H1 (cell line): ENCODE data around the gene LAMB1. TPM values are rescaled to one million over a fixed set of nuclear protein-coding genes. Genes with fewer than 3 reads are reported as not detected.

Source experiments
- CTBP2 ChIP-seq: IDR thresholded peaks from 2 replicates; pipeline ENCODE4 v1.7.0; 2011; ENCODE audit warnings: borderline replicate concordance, mild to moderate bottlenecking, moderate library complexity, mixed read lengths, low read length; ENCODE audit not compliant: insufficient read depth, insufficient read length
- GABPA ChIP-seq: IDR thresholded peaks from 2 replicates; pipeline ENCODE4 v1.6.1; 2011; ENCODE audit warnings: mild to moderate bottlenecking, low read length, moderate library complexity, borderline replicate concordance; ENCODE audit not compliant: insufficient read depth
- GTF2F1 ChIP-seq: IDR thresholded peaks from 2 replicates; pipeline ENCODE4 v1.6.1; 2012; ENCODE audit warnings: low read depth, low read length, improper control_type of control experiment, borderline replicate concordance
- NANOG ChIP-seq: IDR thresholded peaks from 2 replicates; pipeline ENCODE4 v1.6.1; 2011; ENCODE audit warnings: low read length, low read depth, mild to moderate bottlenecking, inconsistent platforms; ENCODE audit not compliant: insufficient read depth, poor library complexity, severe bottlenecking
- POLR2AphosphoS5 ChIP-seq: IDR thresholded peaks from 2 replicates; pipeline ENCODE4 v1.6.1; 2011; ENCODE audit warnings: low read depth, low read length
- RNF2 ChIP-seq: fragments of 200-900, 300-1000 bp; sonication (generic); IDR thresholded peaks from 2 replicates; pipeline ENCODE4 v1.7.1; 2016; ENCODE audit warnings: borderline replicate concordance, low read depth, mild to moderate bottlenecking, antibody characterized with exemption, low read length; ENCODE audit not compliant: poor library complexity, severe bottlenecking; ENCODE audit errors: missing control alignments
- RXRA ChIP-seq: IDR thresholded peaks from 2 replicates; pipeline ENCODE4 v1.6.1; 2011; ENCODE audit warnings: low read depth, mild to moderate bottlenecking, low read length, moderate library complexity; ENCODE audit not compliant: insufficient read depth
- SAP30 ChIP-seq: fragments of 300-600 bp; sonication (generic); IDR thresholded peaks from 2 replicates; pipeline ENCODE4 v1.7.1; 2012; ENCODE audit warnings: low read length, moderate library complexity, mild to moderate bottlenecking, inconsistent platforms; ENCODE audit not compliant: insufficient read depth, insufficient replicate concordance
- TCF12 ChIP-seq: IDR thresholded peaks from 2 replicates; pipeline ENCODE4 v1.6.1; 2011; ENCODE audit warnings: low read depth, mild to moderate bottlenecking, low read length
- TEAD4 ChIP-seq: IDR thresholded peaks from 2 replicates; pipeline ENCODE4 v1.6.1; 2012; ENCODE audit warnings: low read depth, low read length, inconsistent platforms, mixed read lengths
- USF2 ChIP-seq: IDR thresholded peaks from 2 replicates; pipeline ENCODE4 v1.6.1; 2011; ENCODE audit warnings: low read length, improper control_type of control experiment
- polyA plus RNA-seq, 7 experiments: library from polyadenylated mRNA; depleted of rRNA in 3 of 7; stranded (reverse) in 5 of 7; unstranded in 2 of 7; fragments of >200 nt in 5 of 7; fragments of 200-250 nt in 2 of 7; gene quantifications; 1 replicate in 5 of 7; 2 replicates in 1 of 7; 4 replicates in 1 of 7; pipeline versions ENCODE4 v1.2.1 to v1.2.3, GENCODE V29; 2011 to 2013; ENCODE audit warnings: missing spikeins in 2 of 7, mixed read lengths in 2 of 7
- total RNA-seq: library from RNA; stranded (reverse); fragmentation: NEBNext Ultra II Directional; extraction: Animal tissue kit (Norgen Biotek cat#: 25700); gene quantifications from 2 replicates; pipeline ENCODE4 v1.2.1, GENCODE V29; 2021

The LAMB1 gene
- total and polyA plus RNA-seq, 2 of the 8 experiments (the other 6 are each of a cell fraction or from before 2014, with no cell fraction given) = 31.9 to 38.5 TPM

GRCh38 chr7:107996072-107996882 lies 6.7 kb downstream of the LAMB1 start (continued):
- TF ChIP-seq CTBP2 (no peak), POLR2AphosphoS5 (no peak), GTF2F1 (no peak), TCF12 (no peak), NANOG (no peak), RNF2 (no peak), RXRA (no peak), SAP30 (no peak), GABPA (no peak), TEAD4 (no peak), USF2 (no peak)
